Stimulated activated CD4-positive, alpha-beta T cell treated with anti-CD3 and anti-CD28 coated beads, Interleukin-2, amount 100 ng/mL, for 48 hours (primary cell): ENCODE data around the gene SNRPD2.
A peak's percentile ranks its signal among the peaks of the same experiment; 100 is the strongest.
"Not testable (repeated sequence)": the region's sequence is repeated elsewhere in the genome, so short reads cannot be mapped to it uniquely, and the experiment has no call there.

Experiments used
- DNase-seq, 2 donors: peaks; one replicate each; pipeline ENCODE4 v3.0.0-alpha.2; 2020

Gene SNRPD2

DNA sequence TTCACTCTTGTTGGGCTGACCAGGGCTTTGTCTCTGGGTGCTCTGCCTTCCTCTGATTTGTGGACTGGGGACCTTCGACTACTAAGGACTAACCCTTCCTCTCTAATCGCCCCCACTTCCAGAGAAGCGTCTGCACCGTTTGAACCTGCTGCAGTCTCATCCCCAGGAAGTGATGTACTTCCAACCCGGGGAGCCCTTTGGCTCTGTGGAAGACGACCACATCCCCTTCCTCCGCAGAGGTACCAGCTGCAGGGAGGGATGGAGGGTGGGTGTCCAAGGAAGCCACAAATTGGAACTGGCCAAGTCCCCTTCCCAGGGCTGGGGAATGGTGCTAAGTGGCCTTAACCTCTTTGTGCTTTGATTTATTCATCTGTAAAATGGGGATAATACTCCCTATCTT is 9.9 kb upstream of the SNRPD2 start:
- DNase-seq = no peak

DNA sequence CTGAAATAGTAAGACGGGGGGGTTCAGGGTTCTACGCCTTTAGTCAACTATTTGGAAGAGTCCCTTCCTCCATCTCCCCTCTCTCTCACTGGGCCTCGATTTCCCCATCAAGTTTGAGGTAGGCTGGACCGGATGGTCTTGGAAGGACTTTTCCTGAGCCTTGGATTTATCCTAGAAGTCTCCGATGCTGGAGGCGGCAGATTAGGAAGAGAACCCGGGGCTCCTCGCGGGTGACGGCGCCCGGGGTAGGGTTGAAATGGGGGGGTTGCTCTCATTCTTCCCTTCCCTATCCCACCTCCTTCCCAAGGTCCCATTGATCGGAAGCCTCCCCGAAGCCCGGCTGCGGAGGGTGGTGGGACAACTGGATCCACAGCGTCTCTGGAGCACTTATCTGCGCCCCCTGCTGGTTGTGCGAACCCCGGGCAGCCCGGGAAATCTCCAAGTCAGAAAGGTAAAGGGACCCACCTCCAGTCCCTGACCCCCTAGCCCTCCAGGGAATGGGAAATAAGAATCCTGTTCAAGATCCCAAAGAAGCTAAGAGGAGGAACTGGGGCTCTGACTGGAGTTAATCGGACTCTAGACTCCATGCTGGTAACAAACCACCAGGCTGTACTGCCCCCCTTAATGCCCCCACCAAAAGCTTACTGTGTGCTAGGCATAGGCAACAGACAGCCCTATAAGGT is 1.5 kb upstream of the SNRPD2 start:
- peak; percentile 83 to 86 for DNase-seq

DNA sequence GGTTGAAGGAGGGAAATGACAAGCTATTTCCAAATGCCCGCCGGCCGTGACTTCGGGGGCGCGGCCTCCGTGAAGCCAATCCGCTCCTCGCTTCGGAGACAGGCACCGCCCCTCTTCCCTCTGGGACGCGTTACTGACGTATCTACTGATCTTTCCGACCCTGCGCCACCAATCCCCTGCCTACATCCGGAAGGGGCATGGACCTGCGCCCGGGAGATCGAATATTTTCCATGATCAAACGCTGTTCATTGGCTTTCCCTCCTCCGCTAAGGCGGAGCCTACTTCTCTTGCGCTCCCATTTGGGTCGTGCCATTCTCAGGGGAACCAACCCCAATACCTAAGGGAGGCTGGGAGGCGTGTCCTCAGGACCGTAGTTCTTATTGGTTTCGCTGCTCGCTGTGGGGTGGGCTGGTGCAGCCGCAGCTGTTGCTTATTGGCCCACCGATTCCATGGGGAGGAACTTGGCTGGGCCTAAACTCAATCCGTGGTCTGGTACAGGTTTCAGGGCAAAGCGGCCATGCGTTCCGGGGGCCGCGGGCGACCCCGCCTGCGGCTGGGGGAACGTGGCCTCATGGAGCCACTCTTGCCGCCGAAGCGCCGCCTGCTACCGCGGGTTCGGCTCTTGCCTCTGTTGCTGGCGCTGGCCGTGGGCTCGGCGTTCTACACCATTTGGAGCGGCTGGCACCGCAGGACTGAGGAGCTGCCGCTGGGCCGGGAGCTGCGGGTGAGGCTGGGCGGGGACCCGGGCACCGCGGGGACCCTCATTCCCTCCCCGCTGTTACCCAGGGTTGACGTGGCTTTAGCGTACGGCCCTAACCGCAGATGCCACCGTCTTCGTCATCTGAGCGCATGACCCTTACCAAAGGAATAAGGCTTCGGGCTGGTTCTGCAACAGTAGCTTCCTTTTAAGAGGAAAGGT is 693 bp upstream of the SNRPD2 start, which contains the start of gene QPCTL:
TSS of gene QPCTL (plus strand) at position 480 of the 919 bp plus-strand sequence. CDS start at position 518, 38 bp downstream.
- DNase-seq = peak; percentile 91 to 94

DNA sequence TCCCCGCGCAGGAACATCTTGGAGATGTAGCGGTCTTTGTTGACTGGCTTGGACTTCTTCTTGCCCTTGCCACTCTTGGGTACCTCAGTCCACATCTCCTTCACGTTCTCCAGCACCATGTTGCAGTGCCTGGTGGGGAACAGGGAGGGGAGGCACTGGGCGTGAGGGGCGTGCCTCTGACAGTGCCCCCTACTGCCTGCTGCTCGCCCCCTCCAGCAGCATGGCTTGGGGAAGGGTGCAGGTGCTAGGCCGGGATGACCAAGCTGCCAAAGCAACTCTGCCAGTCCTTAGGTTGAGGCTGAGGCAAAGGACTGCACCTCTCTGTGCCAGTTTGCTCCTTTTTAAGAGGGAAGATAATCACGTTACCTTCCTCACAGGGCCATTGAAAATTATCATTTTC is 4.2 kb downstream of the SNRPD2 start:
- no peak for DNase-seq

DNA sequence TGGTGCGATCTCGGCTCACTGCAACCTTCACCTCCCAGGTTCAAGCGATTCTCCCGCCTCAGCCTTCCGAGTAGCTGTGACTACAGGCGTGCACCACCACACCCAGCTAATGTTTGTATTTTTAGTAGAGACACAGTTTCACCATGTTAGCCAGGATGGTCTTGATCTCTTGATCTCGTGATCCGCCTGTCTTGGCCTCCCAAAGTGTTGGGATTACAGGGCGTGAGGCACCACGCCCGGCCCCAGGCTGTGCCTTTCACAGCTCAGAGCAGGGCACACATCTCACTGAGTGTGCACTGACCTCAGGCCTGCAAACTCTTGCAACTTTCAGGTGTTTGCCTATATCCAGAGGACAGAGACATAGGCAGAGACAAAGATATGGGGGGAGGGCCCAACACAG is 6.7 kb downstream of the SNRPD2 start:
- not testable (repeated sequence) for DNase-seq

DNA sequence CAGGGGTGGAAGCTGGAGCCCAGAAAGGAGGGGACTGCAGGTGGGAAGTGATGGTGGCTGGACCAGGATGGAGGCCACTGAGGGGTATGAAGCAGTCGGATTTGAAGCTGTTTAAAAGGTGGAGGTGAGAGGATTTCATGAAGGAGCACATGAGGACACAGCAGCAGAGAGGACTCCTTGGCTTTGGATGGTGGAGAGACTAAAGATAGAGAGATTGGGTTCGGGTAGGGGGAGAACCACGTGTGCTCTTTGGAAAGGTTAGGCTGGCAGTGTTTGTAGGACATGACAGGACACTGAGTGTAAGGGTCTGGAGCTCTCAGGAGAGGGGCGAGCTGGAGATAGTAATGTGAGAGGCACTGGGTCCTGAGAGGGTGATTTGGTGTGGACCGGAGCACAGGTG is 8.8 kb downstream of the SNRPD2 start:
- DNase-seq = no peak

DNA sequence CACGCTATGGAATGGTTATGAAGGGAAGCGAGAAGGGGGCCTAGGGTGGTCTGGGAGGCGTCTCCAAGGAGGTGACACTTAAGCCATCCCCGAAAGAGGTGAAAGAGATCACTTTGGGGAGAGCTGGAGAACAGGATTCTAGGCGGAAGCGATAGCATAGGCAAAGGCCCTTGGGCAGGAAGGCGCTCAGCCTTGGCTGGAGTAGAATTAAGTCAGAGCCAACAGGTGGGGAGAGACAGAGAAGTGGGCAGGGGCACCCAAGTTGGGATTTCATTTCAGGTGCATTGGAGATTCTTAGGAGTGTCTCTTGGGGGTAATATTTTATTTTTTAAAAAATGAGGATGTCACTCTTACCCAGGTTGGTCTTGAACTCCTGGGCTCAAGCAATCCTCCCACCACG is 9.6 kb downstream of the SNRPD2 start:
- no peak for DNase-seq

DNA sequence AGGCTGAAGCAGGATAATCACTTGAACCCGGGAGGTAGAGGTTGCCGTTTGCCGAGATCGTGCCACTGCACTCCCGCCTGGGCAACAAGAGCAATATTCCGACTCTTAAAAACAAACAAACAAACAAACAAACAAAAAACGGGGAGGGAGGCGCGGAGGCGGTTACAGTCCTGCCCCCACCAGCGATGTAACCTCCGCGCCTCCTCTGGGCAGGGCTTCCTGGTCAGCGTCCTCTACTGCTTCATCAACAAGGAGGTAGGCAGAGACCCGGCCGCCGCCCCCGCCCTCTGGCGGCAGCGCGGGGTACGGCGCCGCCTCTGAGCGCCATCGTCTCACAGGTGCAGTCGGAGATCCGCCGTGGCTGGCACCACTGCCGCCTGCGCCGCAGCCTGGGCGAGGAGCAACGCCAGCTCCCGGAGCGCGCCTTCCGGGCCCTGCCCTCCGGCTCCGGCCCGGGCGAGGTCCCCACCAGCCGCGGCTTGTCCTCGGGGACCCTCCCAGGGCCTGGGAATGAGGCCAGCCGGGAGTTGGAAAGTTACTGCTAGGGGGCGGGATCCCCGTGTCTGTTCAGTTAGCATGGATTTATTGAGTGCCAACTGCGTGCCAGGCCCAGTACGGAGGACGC is 10.2 kb downstream of the SNRPD2 start:
- DNase-seq = peak; percentile 82 to 88

DNA sequence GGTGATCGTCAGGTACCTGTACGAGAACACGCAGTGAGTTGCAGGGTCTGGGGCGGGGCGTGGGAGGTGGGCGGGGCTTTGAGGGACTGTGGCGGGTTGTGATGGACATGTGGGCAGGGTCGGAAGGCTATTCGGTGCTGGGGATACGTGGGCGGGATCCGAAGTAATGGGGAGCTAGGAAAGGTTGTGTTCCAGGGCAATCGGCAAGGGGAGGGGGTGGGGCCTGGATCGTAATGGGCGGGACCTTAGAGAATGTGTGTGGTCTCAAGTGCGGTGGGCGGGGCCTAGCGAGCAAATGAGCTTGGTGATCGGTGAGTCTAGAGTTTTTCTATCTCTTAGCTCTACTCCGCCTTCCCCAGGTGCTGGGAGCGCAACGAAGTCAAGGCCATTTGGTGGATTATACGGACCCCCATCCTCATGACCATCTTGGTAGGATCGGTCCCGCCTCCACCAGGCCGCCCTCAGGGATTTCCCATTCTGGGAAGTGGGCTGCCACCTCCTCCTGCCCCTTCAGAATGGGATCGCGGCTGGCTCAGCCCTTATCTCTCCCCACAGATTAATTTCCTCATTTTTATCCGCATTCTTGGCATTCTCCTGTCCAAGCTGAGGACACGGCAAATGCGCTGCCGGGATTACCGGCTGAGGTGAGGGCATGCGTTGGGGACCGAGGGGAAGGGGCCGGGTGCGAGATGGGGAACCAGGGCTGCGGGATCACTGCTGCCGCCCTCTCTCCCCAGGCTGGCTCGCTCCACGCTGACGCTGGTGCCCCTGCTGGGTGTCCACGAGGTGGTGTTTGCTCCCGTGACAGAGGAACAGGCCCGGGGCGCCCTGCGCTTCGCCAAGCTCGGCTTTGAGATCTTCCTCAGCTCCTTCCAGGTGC is 14.2 kb downstream of the SNRPD2 start:
- DNase-seq = peak; percentile 67 to 82

DNA sequence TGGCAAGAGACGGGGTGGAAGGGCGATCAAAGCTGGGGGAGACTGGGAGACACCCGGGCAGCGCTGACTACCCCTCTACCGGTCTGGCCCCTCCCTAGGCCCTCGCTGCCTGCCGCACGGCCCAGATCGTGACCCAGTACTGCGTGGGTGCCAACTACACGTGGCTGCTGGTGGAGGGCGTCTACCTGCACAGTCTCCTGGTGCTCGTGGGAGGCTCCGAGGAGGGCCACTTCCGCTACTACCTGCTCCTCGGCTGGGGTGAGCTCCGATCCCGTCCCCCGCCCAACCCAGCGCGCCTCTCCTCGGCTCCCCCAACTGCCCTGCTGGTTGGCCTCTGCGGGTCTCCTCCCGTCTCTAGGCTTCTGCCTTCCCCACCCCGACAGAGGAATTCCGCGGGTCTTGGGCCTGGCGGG is 14.9 kb downstream of the SNRPD2 start:
- DNase-seq = no peak

DNA sequence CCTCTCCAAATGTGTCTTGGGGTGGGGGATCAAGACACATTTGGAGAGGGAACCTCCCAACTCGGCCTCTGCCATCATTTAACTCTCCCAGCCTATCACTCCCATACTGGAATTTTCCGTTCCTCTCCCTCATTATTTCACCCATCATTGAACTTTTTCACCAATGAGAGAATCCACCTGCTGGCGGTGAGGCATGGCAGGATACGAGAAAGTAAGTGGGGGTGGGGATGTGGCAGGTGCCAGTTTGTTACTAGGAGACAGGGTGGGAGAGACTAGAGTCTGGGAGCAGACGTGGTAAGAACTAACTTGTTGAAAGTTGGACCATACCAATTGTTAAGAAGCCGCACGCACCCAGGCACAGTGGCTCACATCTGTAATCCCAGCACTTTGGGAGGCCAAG is 16.8 kb downstream of the SNRPD2 start:
- DNase-seq = no peak

DNA sequence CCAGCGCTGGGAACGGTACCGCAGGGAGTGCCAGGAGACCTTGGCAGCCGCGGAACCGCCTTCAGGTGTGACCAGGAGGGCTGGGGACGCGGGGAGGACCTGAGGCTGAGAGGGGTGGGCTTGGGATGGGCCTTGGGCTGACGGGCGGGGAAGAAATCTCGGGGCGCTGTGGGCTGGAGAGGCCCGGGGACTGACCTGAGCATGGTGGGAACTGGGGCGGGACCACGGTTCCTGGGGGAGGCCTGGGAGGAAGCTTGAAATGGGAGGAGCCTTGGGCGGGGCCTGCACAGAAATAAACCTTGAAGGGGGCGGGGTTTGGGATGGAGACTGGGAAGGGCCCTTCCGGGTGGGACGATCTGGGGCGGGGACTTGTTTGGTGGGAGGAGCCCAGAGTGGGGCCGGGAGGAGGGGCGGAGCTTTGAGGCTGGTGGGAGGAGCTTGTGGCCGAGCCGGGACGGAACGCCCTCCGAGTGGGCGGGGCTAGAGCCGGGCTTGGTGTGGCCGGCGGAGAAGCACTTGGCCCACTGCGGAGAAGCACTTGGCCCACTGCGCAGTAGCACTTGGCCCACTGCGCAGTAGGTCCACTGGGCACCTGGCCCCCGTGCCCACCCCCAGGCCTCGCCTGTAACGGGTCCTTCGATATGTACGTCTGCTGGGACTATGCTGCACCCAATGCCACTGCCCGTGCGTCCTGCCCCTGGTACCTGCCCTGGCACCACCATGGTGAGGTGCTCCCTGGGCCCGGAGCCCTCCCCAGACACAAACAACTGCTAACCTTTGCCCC is 20.9 kb downstream of the SNRPD2 start:
- peak; percentile 62 to 84 for DNase-seq

DNA sequence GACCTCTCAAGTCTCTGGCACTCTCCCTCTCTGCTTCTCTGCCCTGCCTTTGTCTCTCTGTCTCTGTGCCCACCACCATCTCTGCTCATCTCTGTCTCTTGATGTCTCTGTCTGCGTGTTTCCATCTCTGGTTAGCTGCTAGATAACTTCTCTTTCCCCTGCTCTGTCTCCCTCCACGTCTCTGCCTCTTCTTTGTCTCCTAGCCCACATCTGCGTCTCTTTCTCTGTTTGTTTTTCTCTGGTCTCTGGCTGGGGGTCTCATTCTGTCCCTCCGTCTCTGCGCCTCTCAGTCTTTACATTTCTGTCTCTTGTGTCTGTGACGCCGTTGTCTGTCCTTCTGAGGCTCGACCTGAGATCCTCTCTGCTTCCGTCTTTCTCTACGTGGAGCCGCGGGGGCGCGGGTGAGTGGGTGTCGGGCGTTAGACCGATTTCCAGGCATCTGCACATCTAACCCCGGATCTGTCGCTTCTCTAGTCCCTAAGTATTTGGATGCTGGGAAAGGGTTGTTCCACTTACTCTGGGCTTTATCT is 23.3 kb downstream of the SNRPD2 start:
- DNase-seq = no peak

DNA sequence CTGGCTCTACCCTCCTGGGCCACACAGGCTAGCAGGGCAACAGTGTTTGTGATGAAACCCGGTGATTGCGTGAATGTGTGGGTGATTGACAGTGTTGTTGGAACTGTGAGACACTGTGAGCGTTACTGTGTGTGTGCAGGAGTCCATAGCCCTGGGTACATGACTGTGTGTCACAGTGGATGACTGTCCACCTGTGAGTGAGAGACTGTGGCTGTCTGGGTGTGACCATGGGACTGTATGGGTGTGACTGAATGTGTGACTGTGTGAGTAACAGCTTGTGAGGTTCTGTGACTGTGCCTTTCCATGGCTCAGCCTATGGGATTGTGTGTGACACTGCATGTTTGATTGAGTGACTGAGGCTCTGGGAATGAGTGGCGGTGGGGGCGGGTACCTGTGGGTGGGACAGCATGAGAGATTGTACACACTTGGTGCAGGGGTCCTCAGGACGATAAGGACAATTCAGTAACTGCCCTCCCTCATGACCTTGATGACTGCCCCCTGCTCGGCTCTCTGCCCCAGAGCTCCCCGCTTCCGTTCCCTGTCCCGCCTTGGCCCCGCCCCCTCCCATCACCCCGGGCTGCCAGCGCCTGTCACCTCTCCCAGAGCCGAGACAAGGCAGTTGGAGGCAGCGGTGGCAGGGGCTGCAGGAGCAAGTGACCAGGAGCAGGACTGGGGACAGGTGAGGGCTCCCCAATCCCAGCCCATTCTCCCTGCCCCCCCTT is 24.0 kb downstream of the SNRPD2 start, which contains the start of gene GIPR:
TSS of gene GIPR (plus strand) at position 602 of the 722 bp plus-strand sequence. CDS start 1,300 bp downstream, outside the sequence.
- peak; percentile 64 to 68 for DNase-seq

DNA sequence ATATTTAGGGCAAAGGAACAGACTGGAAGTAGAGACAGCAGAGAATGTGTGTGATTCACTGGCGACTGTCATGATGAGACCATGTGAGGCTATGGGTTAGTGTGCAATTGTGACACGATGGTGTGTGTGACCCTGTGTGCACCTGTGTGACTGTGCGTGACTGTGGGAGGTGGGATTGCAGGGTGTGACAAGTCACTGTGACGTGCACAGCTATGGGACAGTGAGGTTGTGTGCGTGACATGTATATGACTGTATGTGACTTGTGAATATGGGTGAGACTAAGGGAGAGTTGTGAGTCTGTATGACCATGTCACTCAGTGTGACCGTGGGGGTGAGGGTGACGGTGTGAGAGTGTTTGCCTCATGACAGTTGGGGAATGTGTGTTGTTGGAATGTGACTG is 27.2 kb downstream of the SNRPD2 start:
- no peak for DNase-seq

DNA sequence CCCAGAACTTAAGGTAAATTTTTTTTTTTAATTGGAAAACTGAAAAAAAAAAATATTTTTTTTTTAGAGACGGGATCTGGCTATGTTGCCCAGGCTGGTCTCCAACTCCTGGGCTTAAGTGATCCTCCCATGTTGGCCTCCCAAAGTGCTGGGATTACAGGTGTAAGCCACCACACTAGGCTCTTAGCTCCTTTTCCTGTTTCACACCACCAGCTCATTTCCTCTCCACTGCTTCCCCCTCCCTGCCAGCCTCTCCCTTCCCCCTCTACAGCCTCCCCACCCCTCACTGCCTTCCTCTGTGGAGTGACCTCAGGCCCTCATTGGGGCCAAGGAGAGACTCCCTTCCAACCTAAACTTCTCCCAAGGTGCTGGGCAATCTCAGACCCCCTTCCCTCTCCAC is 28.0 kb downstream of the SNRPD2 start:
- DNase-seq = no peak

DNA sequence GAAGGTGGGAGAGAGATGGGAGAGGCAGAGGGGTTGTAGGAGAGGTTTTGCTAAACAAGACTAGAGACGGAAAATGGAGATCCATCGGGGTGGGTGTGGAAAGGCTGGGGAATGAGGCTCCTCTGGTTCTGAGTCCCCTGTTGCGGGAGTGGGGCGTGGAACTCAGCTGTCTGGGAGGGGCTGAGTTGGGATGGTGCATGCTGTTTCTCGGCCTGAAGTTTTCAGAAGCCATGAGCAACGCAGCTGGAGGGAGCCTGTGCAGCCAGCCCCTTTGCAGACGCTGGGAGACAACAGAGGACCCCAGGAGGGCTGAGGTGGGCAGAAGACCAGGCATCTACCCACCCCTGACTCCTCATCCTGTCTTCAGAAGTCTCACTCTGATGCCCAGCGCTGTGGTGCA is 31.1 kb downstream of the SNRPD2 start:
- no peak for DNase-seq

DNA sequence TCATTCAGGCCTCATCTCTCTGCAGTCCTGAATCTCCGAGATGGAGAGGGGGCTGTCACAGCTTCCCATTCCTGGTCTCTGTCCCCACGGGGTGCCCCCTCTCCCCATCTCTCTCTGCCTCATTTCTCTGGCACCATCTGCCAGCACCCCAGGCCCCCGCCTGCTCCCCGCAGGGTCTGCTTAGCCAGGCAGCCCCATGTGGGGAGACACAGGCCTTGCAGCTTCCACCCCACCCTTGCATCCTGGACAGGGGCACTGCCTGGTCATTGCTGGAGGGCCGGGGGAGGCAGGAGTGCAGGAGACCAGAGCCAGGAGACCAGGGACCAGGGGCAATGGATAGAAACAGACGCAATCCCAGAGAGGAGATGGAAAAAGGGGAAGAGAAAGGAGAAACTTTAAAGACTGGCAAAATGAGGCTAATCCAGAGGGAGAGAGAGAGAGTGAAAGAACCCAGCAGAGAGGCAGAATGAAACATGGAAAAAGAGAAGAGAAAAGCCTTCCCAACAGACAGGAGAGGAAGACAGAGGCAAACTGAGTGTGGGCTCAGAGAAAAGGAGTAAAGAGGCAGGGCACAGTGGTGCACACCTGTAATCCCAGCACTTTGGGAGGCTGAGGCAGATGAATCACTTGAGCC is 32.5 kb downstream of the SNRPD2 start:
- no peak for DNase-seq

DNA sequence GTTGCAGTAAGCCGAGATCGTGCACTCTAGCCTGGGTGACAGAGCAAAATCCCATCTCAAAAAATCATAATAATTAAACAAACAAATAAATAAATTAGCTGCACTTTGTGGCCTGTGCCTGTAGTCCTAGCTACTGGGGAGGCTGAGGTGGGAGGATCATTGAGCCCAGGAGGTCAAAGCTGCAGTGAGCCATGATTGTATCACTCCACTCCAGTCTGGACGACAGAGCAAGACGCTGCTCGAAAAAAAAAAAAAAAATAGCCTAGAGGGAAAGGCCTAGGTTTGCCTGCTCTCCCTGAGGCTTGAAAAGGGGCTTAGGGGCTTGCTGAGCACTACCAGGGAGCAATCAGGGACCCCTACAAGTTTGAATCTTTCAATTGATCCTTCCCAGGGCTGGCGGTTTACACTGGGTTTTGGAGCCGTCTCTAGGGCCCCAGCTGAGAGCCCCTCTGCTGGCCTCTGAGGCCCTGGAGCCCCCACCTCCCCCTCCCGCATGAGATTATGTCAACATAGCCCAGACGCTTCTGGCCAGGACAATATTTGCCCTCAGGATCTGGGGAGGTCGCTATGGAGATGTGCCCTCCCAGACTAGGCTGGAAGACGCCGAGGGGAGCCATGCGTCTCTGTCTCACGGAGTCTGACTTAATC is 34.1 kb downstream of the SNRPD2 start:
- DNase-seq = no peak

DNA sequence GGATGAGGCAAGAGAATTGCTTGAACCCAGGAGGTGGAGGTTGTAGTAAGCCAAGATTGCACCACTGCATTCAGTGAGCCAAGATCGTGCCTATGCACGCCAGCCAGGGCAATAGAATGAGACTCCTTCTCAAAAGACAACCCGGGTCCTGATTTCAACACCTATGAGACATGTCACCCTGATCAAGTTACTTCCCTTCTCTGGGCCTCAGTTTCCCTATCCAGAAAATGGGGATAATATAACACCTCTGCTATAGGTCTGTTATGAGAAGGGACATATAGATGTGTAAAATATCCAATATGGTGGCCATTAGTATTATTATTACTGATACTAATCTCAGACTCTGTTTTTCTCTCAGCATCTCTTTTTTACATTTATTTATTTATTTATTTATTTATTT is 36.7 kb downstream of the SNRPD2 start:
- no peak for DNase-seq
